H9 (cell line): ENCODE measurements around the gene GTF3C5. TPM values are rescaled to one million over a fixed set of nuclear protein-coding genes. Genes with fewer than 3 reads are reported as not detected.

Experiments used
- DNase-seq: peaks from one replicate; pipeline ENCODE4 v3.0.0-alpha.2; 2017
- H2AFZ ChIP-seq: one replicate; pipeline ENCODE4 v1.6.1; 2013; ENCODE audit warnings: mild to moderate bottlenecking, low read length, control low read depth, moderate library complexity
- H2AK5ac ChIP-seq: 2 replicates; pipeline ENCODE4 v1.6.1; 2013; ENCODE audit warnings: low read length, control low read depth, mixed read lengths; ENCODE audit not compliant: insufficient read length
- H2BK120ac ChIP-seq: one replicate; pipeline ENCODE4 v1.6.1; 2013; ENCODE audit warnings: low read depth, mild to moderate bottlenecking, low read length, control low read depth, inconsistent platforms; ENCODE audit not compliant: poor library complexity, severe bottlenecking
- H2BK12ac ChIP-seq: 2 replicates; pipeline ENCODE4 v1.6.1; 2013; ENCODE audit warnings: low read length, control low read depth, mixed read lengths, low read depth; ENCODE audit not compliant: insufficient read length
- H2BK15ac ChIP-seq: 2 replicates; pipeline ENCODE4 v1.6.1; 2013; ENCODE audit warnings: low read depth, low read length, control low read depth
- H2BK20ac ChIP-seq: one replicate; pipeline ENCODE4 v1.6.1; 2013; ENCODE audit warnings: low read depth, mild to moderate bottlenecking, low read length, control low read depth, inconsistent platforms; ENCODE audit not compliant: poor library complexity, severe bottlenecking
- H2BK5ac ChIP-seq: 2 replicates; pipeline ENCODE4 v1.6.1; 2013; ENCODE audit warnings: low read length, control low read depth, mixed read lengths; ENCODE audit not compliant: insufficient read length
- H3K14ac ChIP-seq: 2 replicates; pipeline ENCODE4 v1.6.1; 2013; ENCODE audit warnings: low read length, control low read depth; ENCODE audit not compliant: insufficient read depth
- H3K18ac ChIP-seq: 2 replicates; pipeline ENCODE4 v1.6.1; 2013; ENCODE audit warnings: low read depth, mild to moderate bottlenecking, mixed read lengths, low read length, control low read depth; ENCODE audit not compliant: insufficient read length
- H3K23ac ChIP-seq: 2 replicates; pipeline ENCODE4 v1.6.1; 2013; ENCODE audit warnings: low read length, control low read depth, mixed read lengths, low read depth; ENCODE audit not compliant: insufficient read length
- H3K23me2 ChIP-seq: 2 replicates; pipeline ENCODE4 v1.6.1; 2013; ENCODE audit warnings: low read depth, mild to moderate bottlenecking, mixed read lengths, low read length, control low read depth; ENCODE audit not compliant: insufficient read length, poor library complexity, severe bottlenecking
- H3K27ac ChIP-seq: 2 replicates; pipeline ENCODE4 v1.5.1; 2013; ENCODE audit warnings: low read length, control low read depth, mixed read lengths, low read depth; ENCODE audit not compliant: insufficient read length
- H3K27me3 ChIP-seq: 2 replicates; pipeline ENCODE4 v1.6.1; 2013; ENCODE audit warnings: low read length, control low read depth, inconsistent platforms; ENCODE audit not compliant: insufficient read depth
- H3K4ac ChIP-seq: 2 replicates; pipeline ENCODE4 v1.6.1; 2013; ENCODE audit warnings: low read depth, mild to moderate bottlenecking, control low read depth, inconsistent platforms, low read length, moderate library complexity
- H3K4me1 ChIP-seq: 2 replicates; pipeline ENCODE4 v1.6.1; 2013; ENCODE audit warnings: low read length, control low read depth, inconsistent platforms; ENCODE audit not compliant: insufficient read depth
- H3K4me2 ChIP-seq: 2 replicates; pipeline ENCODE4 v1.6.1; 2013; ENCODE audit warnings: low read length, control low read depth, mixed read lengths; ENCODE audit not compliant: insufficient read length, insufficient read depth
- H3K56ac ChIP-seq: 2 replicates; pipeline ENCODE4 v1.6.1; 2013; ENCODE audit warnings: low read depth, mild to moderate bottlenecking, mixed read lengths, low read length, control low read depth; ENCODE audit not compliant: insufficient read length
- H3K79me1 ChIP-seq: 2 replicates; pipeline ENCODE4 v1.6.1; 2013; ENCODE audit warnings: low read depth, mild to moderate bottlenecking, moderate library complexity, low read length, control low read depth, inconsistent platforms; ENCODE audit not compliant: insufficient read depth, poor library complexity, severe bottlenecking
- H3K79me2 ChIP-seq: 2 replicates; pipeline ENCODE4 v1.6.1; 2013; ENCODE audit warnings: low read length, control low read depth, inconsistent platforms; ENCODE audit not compliant: insufficient read depth
- H3K9ac ChIP-seq: 2 replicates; pipeline ENCODE4 v1.6.1; 2013; ENCODE audit warnings: low read length, control low read depth, mixed read lengths; ENCODE audit not compliant: insufficient read length; ENCODE audit errors: extremely low read depth
- H3K9me3 ChIP-seq: one replicate; pipeline ENCODE4 v1.6.1; 2013; ENCODE audit warnings: low read depth, low read length, inconsistent platforms; ENCODE audit not compliant: control insufficient read depth
- H3T11ph ChIP-seq: one replicate; pipeline ENCODE4 v1.6.1; 2013; ENCODE audit warnings: mild to moderate bottlenecking, low read length, control low read depth, inconsistent platforms
- H4K20me1 ChIP-seq: one replicate; pipeline ENCODE4 v1.6.1; 2013; ENCODE audit not compliant: control insufficient read depth, insufficient read length, insufficient read depth
- H4K5ac ChIP-seq: 2 replicates; pipeline ENCODE4 v1.6.1; 2013; ENCODE audit warnings: low read depth, mild to moderate bottlenecking, mixed read lengths, low read length, control low read depth; ENCODE audit not compliant: insufficient read length
- H4K8ac ChIP-seq: replicated peaks from 2 replicates; pipeline ENCODE4 v1.6.1; 2013; ENCODE audit warnings: low read length, control low read depth, mixed read lengths, low read depth; ENCODE audit not compliant: insufficient read length
- H4K91ac ChIP-seq: 2 replicates; pipeline ENCODE4 v1.6.1; 2013; ENCODE audit warnings: low read depth, mild to moderate bottlenecking, moderate library complexity, mixed read lengths, low read length, control low read depth; ENCODE audit not compliant: insufficient read length
- H3K27ac Mint-ChIP-seq, 3 experiments: 2 replicates in 2 of 3; 3 replicates in 1 of 3; pipeline ENCODE4 v1.8.0; 2020 to 2021; ENCODE audit warnings: mixed read lengths in 3 of 3, mild to moderate bottlenecking in 1 of 3, moderate library complexity in 1 of 3
- H3K27me3 Mint-ChIP-seq: 2 replicates; pipeline ENCODE4 v1.8.0; 2021; ENCODE audit warnings: low read depth, mild to moderate bottlenecking, moderate library complexity, mixed read lengths
- H3K36me3 Mint-ChIP-seq, 3 experiments: 2 replicates in 2 of 3; 3 replicates in 1 of 3; pipeline ENCODE4 v1.8.0; 2020 to 2021; ENCODE audit warnings: low read depth in 3 of 3, mixed read lengths in 3 of 3; ENCODE audit not compliant: insufficient read depth in 1 of 3
- H3K4me1 Mint-ChIP-seq, 2 experiments: 2 replicates each; pipeline ENCODE4 v1.8.0; 2020; ENCODE audit warnings: mixed read lengths in 2 of 2
- H3K4me3 Mint-ChIP-seq, 2 experiments: 2 replicates in 1 of 2; 3 replicates in 1 of 2; pipeline ENCODE4 v1.8.0; 2020 to 2021; ENCODE audit warnings: mild to moderate bottlenecking in 2 of 2, mixed read lengths in 2 of 2, moderate library complexity in 1 of 2
- H3K9me3 Mint-ChIP-seq, 2 experiments: 2 replicates in 1 of 2; 3 replicates in 1 of 2; pipeline ENCODE4 v1.8.0; 2020; ENCODE audit warnings: mild to moderate bottlenecking in 2 of 2, mixed read lengths in 2 of 2, moderate library complexity in 1 of 2
- CTCF ChIP-seq: fragments of 200-600 bp; sonication (generic); conservative IDR thresholded peaks from 3 replicates; pipeline ENCODE4 v1.8.0; 2021; ENCODE audit warnings: antibody characterized with exemption, mild to moderate bottlenecking
- WGBS: extraction: QIAGEN DNeasy Blood & Tissue Kit; methylation state at CpG from one replicate; pipeline ENCODE4 v1.1.7; 2013; ENCODE audit warnings: missing lambda C conversion rate, low lambda C conversion rate, mixed read lengths; ENCODE audit not compliant: insufficient read length; ENCODE audit errors: extremely low coverage; 5-methylcytosine and 5-hydroxymethylcytosine counted together
- total RNA-seq: library from RNA; stranded (reverse); gene quantifications from 2 replicates; pipeline ENCODE4 v1.2.1, GENCODE V29; 2021

Gene GTF3C5
- total RNA-seq, 1 experiment from 2014 or later, result 88.9 TPM

DNA sequence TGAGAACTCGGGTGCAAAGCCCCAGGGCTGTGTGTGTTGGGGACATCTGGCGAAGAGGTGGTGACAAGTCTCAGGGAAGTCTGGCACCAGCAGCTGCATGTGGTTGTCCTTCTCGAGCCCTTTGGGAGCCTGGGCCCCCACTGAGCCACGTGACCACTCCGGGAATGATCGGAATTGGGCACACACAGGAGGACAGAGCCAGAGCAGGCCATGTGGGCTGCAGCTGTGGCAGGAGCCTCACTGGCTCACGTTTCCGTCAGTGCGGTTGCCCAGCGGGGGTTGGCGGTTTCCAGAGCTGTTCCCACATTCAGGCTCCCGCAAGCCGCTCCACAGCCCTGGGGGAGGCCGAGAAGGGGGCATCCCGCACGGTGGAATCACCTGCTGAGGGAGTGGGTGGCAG, 24.2 kb downstream of the GTF3C5 start:
- no peaks in the 10 kb centered on the region; a peak in 1 of 5 replicates for H3K9me3 Mint-ChIP-seq
- no peak overlapping the region; a peak in 1 of 7 replicates for H3K27ac Mint-ChIP-seq
- Histone ChIP-seq H3K14ac (no peak overlapping the region), H3K27me3 (no peaks in the 10 kb centered on the region), H3K79me1 (no peaks in the 10 kb centered on the region), H4K8ac (no peak overlapping the region), H3K4me1 (no peaks in the 10 kb centered on the region), H2BK20ac (no peak overlapping the region), H2BK15ac (no peak overlapping the region), H3T11ph (no peak overlapping the region), H3K23me2 (no peaks in the 10 kb centered on the region), H3K56ac (no peak overlapping the region), H3K23ac (no peak overlapping the region), H2BK120ac (no peak overlapping the region), H3K9me3 (no peaks in the 10 kb centered on the region), H2AFZ (no peak overlapping the region), H4K5ac (no peak overlapping the region), H4K91ac (no peak overlapping the region), H3K27ac (no peak overlapping the region), H3K4me2 (no peak overlapping the region), H3K79me2 (no peaks in the 10 kb centered on the region), H4K20me1 (peaks cover 3% of the 10 kb centered on the region), H3K18ac (no peak overlapping the region), H2BK12ac (no peak overlapping the region), H2AK5ac (no peak overlapping the region), H3K9ac (no peak overlapping the region), H2BK5ac (no peak overlapping the region), H3K4ac (no peak overlapping the region)
- no CpG with 5 or more reads among the region's 16 CpGs for WGBS
- peaks cover 13 to 15% of the 10 kb centered on the region in 2 experiments for H3K4me1 Mint-ChIP-seq
- H3K27me3 Mint-ChIP-seq, result no peaks in the 10 kb centered on the region
- DNase-seq, result no peak
- H3K4me3 Mint-ChIP-seq, result no peak overlapping the region
- peaks cover 31 to 73% (median 67%) of the 10 kb centered on the region in 3 experiments; a peak in 6 of 7 replicates for H3K36me3 Mint-ChIP-seq
- TF ChIP-seq CTCF, result no peak
